ENCODE measurements around the gene CDH23.

GRCh38 chr10:71478813-71479365 is 82.2 kb downstream of the CDH23 start:
- TF ChIP-seq CTCF (IDR thresholded peaks at IDR 0.05; ENCODE audit: poor library complexity) = no peak
- TF ChIP-seq EZH2 (IDR thresholded peaks at IDR 0.05; ENCODE audit: borderline replicate concordance) = no peak
